Keratinocyte (primary cell): Measurements from ENCODE around the gene EPSTI1. TPM values are rescaled to one million over a fixed set of nuclear protein-coding genes. Genes with fewer than 3 reads are reported as not detected.

Source experiments
- DNase-seq: peaks from one replicate; pipeline ENCODE4 v3.0.0-alpha.2; 2011; ENCODE audit warnings: low read depth, missing footprints, low spot score
- FAIRE-seq: peaks from 2 replicates; lab custom pipeline; 2011; peaks lifted over from hg19 to GRCh38; lab: Jason Lieb, UNC
- H2AFZ ChIP-seq: 2 replicates; pipeline ENCODE4 v1.6.0; 2012; ENCODE audit warnings: low read length, control low read depth, inconsistent platforms; ENCODE audit not compliant: control insufficient read depth
- H3K27ac ChIP-seq: 2 replicates; pipeline ENCODE4 v1.5.1; 2011; ENCODE audit warnings: low read length; ENCODE audit not compliant: control insufficient read depth, insufficient read depth
- H3K27me3 ChIP-seq: 3 replicates; pipeline ENCODE4 v1.6.0; 2011; ENCODE audit warnings: low read length; ENCODE audit not compliant: control insufficient read depth, insufficient read depth; ENCODE audit errors: extremely low read depth
- H3K36me3 ChIP-seq, 2 experiments: 2 replicates in 1 of 2; 3 replicates in 1 of 2; pipeline ENCODE4 v1.5.1; 2011; ENCODE audit warnings: low read length in 2 of 2, mild to moderate bottlenecking in 1 of 2; ENCODE audit not compliant: control insufficient read depth in 2 of 2, insufficient read depth in 2 of 2; ENCODE audit errors: extremely low read depth in 1 of 2
- H3K4me1 ChIP-seq: 3 replicates; pipeline ENCODE4 v1.5.1; 2011; ENCODE audit warnings: low read length; ENCODE audit not compliant: control insufficient read depth, insufficient read depth; ENCODE audit errors: extremely low read depth
- H3K4me2 ChIP-seq: 3 replicates; pipeline ENCODE4 v1.6.0; 2011; ENCODE audit warnings: low read depth, low read length; ENCODE audit not compliant: control insufficient read depth, insufficient read depth; ENCODE audit errors: extremely low read depth
- H3K4me3 ChIP-seq, 3 experiments: fragments of 200-600 bp in 1 of 3; sonication (generic) in 1 of 3; 2 replicates in 2 of 3; 3 replicates in 1 of 3; pipeline ENCODE4 v1.5.1; 2011 to 2016; ENCODE audit warnings: low read length in 3 of 3, mild to moderate bottlenecking in 3 of 3, control low read depth in 2 of 3, inconsistent platforms in 1 of 3, low read depth in 1 of 3, mixed read lengths in 1 of 3, mixed run types in 1 of 3, moderate library complexity in 1 of 3; ENCODE audit not compliant: control insufficient read depth in 2 of 3, insufficient read depth in 2 of 3; ENCODE audit errors: extremely low read depth in 1 of 3
- H3K79me2 ChIP-seq: 2 replicates; pipeline ENCODE4 v1.6.0; 2012; ENCODE audit warnings: low read length; ENCODE audit not compliant: control insufficient read depth, insufficient read depth
- H3K9ac ChIP-seq: 3 replicates; pipeline ENCODE4 v1.6.0; 2011; ENCODE audit warnings: low read length; ENCODE audit not compliant: control insufficient read depth, insufficient read depth; ENCODE audit errors: extremely low read depth
- H3K9me1 ChIP-seq: 3 replicates; pipeline ENCODE4 v1.6.0; 2011; ENCODE audit warnings: low read length; ENCODE audit not compliant: control insufficient read depth, insufficient read depth; ENCODE audit errors: extremely low read depth
- H3K9me3 ChIP-seq: 2 replicates; pipeline ENCODE4 v1.5.1; 2012; ENCODE audit warnings: low read depth, low read length; ENCODE audit not compliant: control insufficient read depth
- H4K20me1 ChIP-seq: 3 replicates; pipeline ENCODE4 v1.6.0; 2011; ENCODE audit warnings: low read length; ENCODE audit not compliant: control insufficient read depth, insufficient read depth; ENCODE audit errors: extremely low read depth
- CTCF ChIP-seq, 3 experiments: IDR thresholded peaks in 1 of 3; conservative IDR thresholded peaks in 1 of 3; optimal IDR thresholded peaks in 1 of 3; 2 replicates in 2 of 3; 3 replicates in 1 of 3; pipeline versions ENCODE3 to v1.5.1; 2011; ENCODE audit warnings: low read length in 3 of 3, mild to moderate bottlenecking in 3 of 3, moderate library complexity in 2 of 3, control low read depth in 1 of 3, inconsistent platforms in 1 of 3; ENCODE audit not compliant: insufficient read depth in 2 of 3; ENCODE audit errors: extremely low read depth in 1 of 3
- EZH2 ChIP-seq: IDR thresholded peaks from one replicate; pipeline ENCODE4 v1.6.1; 2012; ENCODE audit warnings: inconsistent platforms, mild to moderate bottlenecking, low read length, moderate library complexity
- dilution Hi-C: fragments of 300-500 bp; cut with MboI; formaldehyde crosslinking; loops from one replicate; pipeline ENCODE4 v1.7.0; 2020; ENCODE audit warnings: low sequenced_read_pairs; ENCODE audit not compliant: extremely low pct_ligation_motif_present
- polyA plus RNA-seq, 5 experiments: library from polyadenylated mRNA; depleted of rRNA in 3 of 5; stranded (reverse) in 3 of 5; stranded (forward) in 1 of 5; unstranded in 1 of 5; fragments of >200 nt; gene quantifications; 1 replicate in 1 of 5; 2 replicates in 3 of 5; 3 replicates in 1 of 5; pipeline versions ENCODE4 v1.2.1 to v1.2.3, GENCODE V29; 2011 to 2012; ENCODE audit warnings: missing spikeins in 2 of 5, low read depth in 1 of 5, low replicate concordance in 1 of 5

The EPSTI1 gene
- polyA plus RNA-seq, 1 donor (not counting 4 experiments of a cell fraction or from before 2014, with no cell fraction given), result 13.0 TPM

- Histone ChIP-seq H3K27ac (no peak overlapping the region), H3K4me2 (no peak overlapping the region), H3K4me3 (no peak overlapping the region), H3K36me3 (peaks cover 0 to 2% of the 10 kb centered on the region in 2 experiments), H3K9me3 (no peaks in the 10 kb centered on the region), H2AFZ (no peak overlapping the region), H3K79me2 (no peaks in the 10 kb centered on the region), H3K27me3 (no peaks in the 10 kb centered on the region), H4K20me1 (no peaks in the 10 kb centered on the region), H3K4me1 (no peaks in the 10 kb centered on the region), H3K9me1 (peaks cover 3% of the 10 kb centered on the region), H3K9ac (no peak overlapping the region)
- DNase-seq (no peak), FAIRE-seq (no peak)
- TF ChIP-seq EZH2 (no peak), CTCF (optimal IDR thresholded peaks at IDR 0.05 in 1 of 3, IDR thresholded peaks at IDR 0.05 in 1 of 3, conservative IDR thresholded peaks at IDR 0.05 in 1 of 3; ENCODE audit: extremely low read depth in 1 of 3, insufficient read depth in 2 of 3, low read length in 3 of 3) (no peak)
- dilution Hi-C loops, result no loop called here
Measured at GRCh38 chr13:42924344-42924743, 67.7 kb downstream of the EPSTI1 start.

DNA sequence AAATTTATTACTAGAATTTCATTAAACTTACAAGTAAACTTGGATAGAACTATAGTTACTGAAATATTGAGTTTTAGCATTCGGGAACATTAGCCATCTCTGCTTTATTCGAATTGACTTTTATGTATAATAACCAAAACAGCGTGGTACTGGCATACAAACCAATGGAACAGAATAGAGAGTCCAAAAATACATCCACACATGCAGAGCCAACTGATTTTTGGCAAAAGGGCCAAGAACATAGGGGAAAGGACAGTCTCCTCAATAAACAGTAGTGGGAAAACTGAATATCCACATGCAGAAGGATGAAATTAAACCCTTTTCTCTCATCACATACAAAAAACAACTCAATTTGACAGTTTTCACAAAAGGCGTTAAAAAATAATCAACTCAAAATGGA, 84.3 kb downstream of the EPSTI1 start:
- Histone ChIP-seq H3K4me1 (no peaks in the 10 kb centered on the region), H3K9me3 (no peaks in the 10 kb centered on the region), H3K27me3 (no peaks in the 10 kb centered on the region), H3K79me2 (no peaks in the 10 kb centered on the region), H3K4me2 (no peak overlapping the region), H2AFZ (no peak overlapping the region), H3K4me3 (no peak overlapping the region), H3K27ac (no peak overlapping the region), H3K36me3 (no peaks in the 10 kb centered on the region), H3K9me1 (no peaks in the 10 kb centered on the region), H4K20me1 (no peaks in the 10 kb centered on the region), H3K9ac (no peak overlapping the region)
- FAIRE-seq, result no peak
- no peak for DNase-seq
- no peak for TF ChIP-seq CTCF (optimal IDR thresholded peaks at IDR 0.05 in 1 of 3, IDR thresholded peaks at IDR 0.05 in 1 of 3, conservative IDR thresholded peaks at IDR 0.05 in 1 of 3; ENCODE audit: extremely low read depth in 1 of 3, insufficient read depth in 2 of 3, low read length in 3 of 3)
- no peak for TF ChIP-seq EZH2
- dilution Hi-C loops, result no loop called here
